ENCODE results near the gene EPHA8. TPM values are rescaled to one million over a fixed set of nuclear protein-coding genes. Genes with fewer than 3 reads are reported as not detected.

The EPHA8 gene
- total and polyA plus RNA-seq, 7 donors, result 0.01 to 0.03 TPM; not detected in 5

GRCh38 chr1:22652881-22653316, 89.6 kb downstream of the EPHA8 start, which contains the start of gene C1QB:
Gene C1QB, plus strand, starts transcription at chr1:22653236. Its CDS starts 6,227 bp downstream, at chr1:22659463.
- Histone ChIP-seq H3K27me3 (ENCODE audit: insufficient read depth in 3 of 3, low read length in 2 of 3) (peaks cover 0 to 27% (median 1%) of the 10 kb centered on the region in 3 donors), H3K9me3 (no peaks in the 10 kb centered on the region), H3K27ac (no peak within 1 kb of the TSS), H3K36me3 (ENCODE audit: insufficient read depth in 1 of 2, low read depth in 1 of 2) (no peaks in the 10 kb centered on the region), H3K4me1 (no peaks in the 10 kb centered on the region), H3K4me3 (peak within 1 kb of the TSS; percentile 32)
- DNase-seq, result peak; percentile 48 to 73
- TF ChIP-seq CTCF (IDR thresholded peaks at IDR 0.05), result no peak
- intact Hi-C loops (cut with DNase I), result no loop called here
- 50 to 63% (median 63%) methylated on average over 13 of the region's 13 CpGs for WGBS, 3 donors
- ATAC-seq, result peak in 3 of 4 donors; percentile 45 to 64 (median 52)

Other genes starting within 250 kb of the EPHA8 start
- 10 to 100 TPM in 3 of 4 donors, 1 to 10 TPM in 1; 7.2 to 14.1 (median 10.3) TPM for gene ZBTB40, start 111.6 kb upstream of the EPHA8 start, total RNA-seq
- 10 to 100 TPM in 1 of 3 donors, 1 to 10 TPM in 2; 3.8 to 11.4 (median 4.1) TPM for gene ZBTB40, start 111.6 kb upstream of the EPHA8 start, polyA plus RNA-seq
- gene C1QA, start 73.1 kb downstream of the EPHA8 start, total RNA-seq, result 10 to 100 TPM; 18.7 to 36.8 (median 33.9) TPM
- 10 to 100 TPM; 15.8 to 29.9 (median 16.2) TPM for gene C1QA, start 73.1 kb downstream of the EPHA8 start, polyA plus RNA-seq
- 10 to 100 TPM; 24.2 to 39.1 (median 32.3) TPM for gene C1QC, start 80.1 kb downstream of the EPHA8 start, total RNA-seq
- 10 to 100 TPM in 2 of 3 donors, 1 to 10 TPM in 1; 8.7 to 23.1 (median 10.4) TPM for gene C1QC, start 80.1 kb downstream of the EPHA8 start, polyA plus RNA-seq
- gene C1QB, start 89.7 kb downstream of the EPHA8 start, total RNA-seq, result 10 to 100 TPM; 22.6 to 47.6 (median 30.0) TPM
- gene C1QB, start 89.7 kb downstream of the EPHA8 start, polyA plus RNA-seq, result 10 to 100 TPM; 14.8 to 38.2 (median 16.3) TPM
- gene EPHB2, start 147.3 kb downstream of the EPHA8 start, total RNA-seq, result 1 to 10 TPM in 1 of 4 donors, under 1 TPM in 3; 0.17 to 2.1 (median 0.63) TPM
- under 1 TPM in 2 of 3 donors, not detected in 1; 0.06 to 0.64 TPM for gene EPHB2, start 147.3 kb downstream of the EPHA8 start, polyA plus RNA-seq

Data from psoas muscle (tissue), 8 donors.